ENCODE results near the gene FAM24A. TPM values are rescaled to one million over a fixed set of nuclear protein-coding genes. Genes with fewer than 3 reads are reported as not detected.
A peak's percentile ranks its signal among the peaks of the same experiment; 100 is the strongest.

FAM24A gene
- polyA plus RNA-seq, 1 donor from 2014 or later = not detected

DNA sequence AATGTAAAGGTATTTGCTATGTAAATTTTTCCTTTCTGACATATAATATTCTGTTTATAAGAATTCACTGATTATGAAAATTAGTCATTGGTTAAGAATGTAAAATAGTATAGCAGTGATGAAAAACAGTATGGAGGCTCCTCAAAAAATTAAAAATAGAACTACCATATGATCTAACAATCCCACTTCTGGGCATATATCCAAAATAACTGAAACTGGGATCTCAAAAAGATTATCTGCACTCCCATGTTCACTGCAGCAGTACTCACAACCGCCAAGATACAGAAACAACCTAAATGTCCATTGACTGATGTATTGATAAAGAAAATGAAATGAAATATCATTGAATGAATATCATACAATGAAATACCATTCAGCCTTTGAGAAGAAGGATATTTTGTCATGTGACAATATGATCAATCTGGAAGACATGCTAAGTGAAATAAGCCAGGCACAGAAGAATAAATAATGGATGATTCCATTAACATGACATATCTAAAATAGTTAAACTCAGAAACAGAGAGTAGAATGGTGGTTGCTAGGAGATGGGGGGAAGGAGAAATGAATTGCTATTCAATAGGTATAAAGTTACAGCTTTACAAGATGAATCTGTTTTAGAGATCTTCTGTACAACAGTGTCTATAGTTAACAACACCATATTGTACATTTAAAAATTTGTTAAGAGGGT, 29.6 kb downstream of the FAM24A start:
- Histone ChIP-seq H3K27me3 (ENCODE audit: insufficient read depth, low read depth, low read length) (no peaks in the 10 kb centered on the region), H3K4me2 (ENCODE audit: low read length) (peak overlapping the region; percentile 29), H3K4me3 (ENCODE audit: low read length) (peak overlapping the region; percentile 45), H3K9ac (ENCODE audit: low read length) (peak overlapping the region; percentile 8), H3K79me2 (replicated peaks; ENCODE audit: insufficient read depth, low read length) (no peaks in the 10 kb centered on the region), H3K27ac (ENCODE audit: low read length) (peak overlapping the region; percentile 78), H3K9me2 (ENCODE audit: insufficient read depth, low read length) (no peaks in the 10 kb centered on the region), H3F3A (ENCODE audit: insufficient read depth, low read length, poor library complexity, severe bottlenecking) (no peaks in the 10 kb centered on the region), H4K20me1 (ENCODE audit: insufficient read depth) (no peaks in the 10 kb centered on the region), H2AFZ (ENCODE audit: low read depth, low read length) (no peak overlapping the region), H3K36me3 (ENCODE audit: insufficient read depth, low read length) (no peaks in the 10 kb centered on the region), H3K9me3 (ENCODE audit: low read length) (no peaks in the 10 kb centered on the region)
- TF ChIP-seq EP300 (conservative IDR thresholded peaks at IDR 0.05; ENCODE audit: poor library complexity, severe bottlenecking) (peak; percentile 85), MXI1 (conservative IDR thresholded peaks at IDR 0.05; ENCODE audit: poor library complexity, severe bottlenecking) (no peak), POLR2AphosphoS5 (IDR thresholded peaks at IDR 0.05) (peak; percentile 15), TAF1 (IDR thresholded peaks at IDR 0.05; ENCODE audit: low read depth) (no peak)

GRCh38 chr10:122949296-122949695, 38.9 kb downstream of the FAM24A start:
- H4K20me1 ChIP-seq (ENCODE audit: insufficient read depth) = no peaks in the 10 kb centered on the region
- no peak overlapping the region for H2AFZ ChIP-seq (ENCODE audit: low read depth, low read length)
- H3K4me3 ChIP-seq (ENCODE audit: low read length) = no peak overlapping the region
- H3K9me3 ChIP-seq (ENCODE audit: low read length) = no peaks in the 10 kb centered on the region
- no peaks in the 10 kb centered on the region for H3F3A ChIP-seq (ENCODE audit: insufficient read depth, low read length, poor library complexity, severe bottlenecking)
- peaks cover 4% of the 10 kb centered on the region for H3K79me2 ChIP-seq (replicated peaks; ENCODE audit: insufficient read depth, low read length)
- H3K4me2 ChIP-seq (ENCODE audit: low read length) = no peak overlapping the region
- no peaks in the 10 kb centered on the region for H3K9me2 ChIP-seq (ENCODE audit: insufficient read depth, low read length)
- no peaks in the 10 kb centered on the region for H3K36me3 ChIP-seq (ENCODE audit: insufficient read depth, low read length)
- H3K27me3 ChIP-seq (ENCODE audit: insufficient read depth, low read depth, low read length) = no peaks in the 10 kb centered on the region
- H3K27ac ChIP-seq (ENCODE audit: low read length) = no peak overlapping the region
- TF ChIP-seq POLR2AphosphoS5 (IDR thresholded peaks at IDR 0.05) = no peak
- H3K9ac ChIP-seq (ENCODE audit: low read length) = no peak overlapping the region

GRCh38 chr10:122953902-122954730, 43.7 kb downstream of the FAM24A start, which contains the start of gene C10orf88:
Gene C10orf88, minus strand, starts transcription at chr10:122954227. Its CDS starts 49 bp downstream, at chr10:122954178.
- Histone ChIP-seq H3K4me2 (ENCODE audit: low read length) (peak within 1 kb of the TSS; percentile 69), H3K9ac (ENCODE audit: low read length) (peak within 1 kb of the TSS; percentile 85), H3K9me2 (ENCODE audit: insufficient read depth, low read length) (no peaks in the 10 kb centered on the region), H4K20me1 (ENCODE audit: insufficient read depth) (no peaks in the 10 kb centered on the region), H3K4me3 (ENCODE audit: low read length) (peak within 1 kb of the TSS; percentile 85), H3K36me3 (ENCODE audit: insufficient read depth, low read length) (no peaks in the 10 kb centered on the region), H3K9me3 (ENCODE audit: low read length) (peaks cover 6% of the 10 kb centered on the region), H3K27ac (ENCODE audit: low read length) (peak within 1 kb of the TSS; percentile 80), H3K27me3 (ENCODE audit: insufficient read depth, low read depth, low read length) (no peaks in the 10 kb centered on the region), H3F3A (ENCODE audit: insufficient read depth, low read length, poor library complexity, severe bottlenecking) (no peaks in the 10 kb centered on the region), H3K79me2 (replicated peaks; ENCODE audit: insufficient read depth, low read length) (peaks cover 4% of the 10 kb centered on the region), H2AFZ (ENCODE audit: low read depth, low read length) (peak within 1 kb of the TSS; percentile 86)
- peak; percentile 68 for TF ChIP-seq SMC3 (conservative IDR thresholded peaks at IDR 0.05; ENCODE audit: poor library complexity)
- peak; percentile 65 for TF ChIP-seq RAD21 (conservative IDR thresholded peaks at IDR 0.05)
- no peak for TF ChIP-seq EZH2 (IDR thresholded peaks at IDR 0.05; ENCODE audit: borderline replicate concordance, insufficient read depth, low read length, poor library complexity, severe bottlenecking)
- TF ChIP-seq EP300 (conservative IDR thresholded peaks at IDR 0.05; ENCODE audit: poor library complexity, severe bottlenecking) = peak; percentile 37
- TF ChIP-seq, protein P1, sequence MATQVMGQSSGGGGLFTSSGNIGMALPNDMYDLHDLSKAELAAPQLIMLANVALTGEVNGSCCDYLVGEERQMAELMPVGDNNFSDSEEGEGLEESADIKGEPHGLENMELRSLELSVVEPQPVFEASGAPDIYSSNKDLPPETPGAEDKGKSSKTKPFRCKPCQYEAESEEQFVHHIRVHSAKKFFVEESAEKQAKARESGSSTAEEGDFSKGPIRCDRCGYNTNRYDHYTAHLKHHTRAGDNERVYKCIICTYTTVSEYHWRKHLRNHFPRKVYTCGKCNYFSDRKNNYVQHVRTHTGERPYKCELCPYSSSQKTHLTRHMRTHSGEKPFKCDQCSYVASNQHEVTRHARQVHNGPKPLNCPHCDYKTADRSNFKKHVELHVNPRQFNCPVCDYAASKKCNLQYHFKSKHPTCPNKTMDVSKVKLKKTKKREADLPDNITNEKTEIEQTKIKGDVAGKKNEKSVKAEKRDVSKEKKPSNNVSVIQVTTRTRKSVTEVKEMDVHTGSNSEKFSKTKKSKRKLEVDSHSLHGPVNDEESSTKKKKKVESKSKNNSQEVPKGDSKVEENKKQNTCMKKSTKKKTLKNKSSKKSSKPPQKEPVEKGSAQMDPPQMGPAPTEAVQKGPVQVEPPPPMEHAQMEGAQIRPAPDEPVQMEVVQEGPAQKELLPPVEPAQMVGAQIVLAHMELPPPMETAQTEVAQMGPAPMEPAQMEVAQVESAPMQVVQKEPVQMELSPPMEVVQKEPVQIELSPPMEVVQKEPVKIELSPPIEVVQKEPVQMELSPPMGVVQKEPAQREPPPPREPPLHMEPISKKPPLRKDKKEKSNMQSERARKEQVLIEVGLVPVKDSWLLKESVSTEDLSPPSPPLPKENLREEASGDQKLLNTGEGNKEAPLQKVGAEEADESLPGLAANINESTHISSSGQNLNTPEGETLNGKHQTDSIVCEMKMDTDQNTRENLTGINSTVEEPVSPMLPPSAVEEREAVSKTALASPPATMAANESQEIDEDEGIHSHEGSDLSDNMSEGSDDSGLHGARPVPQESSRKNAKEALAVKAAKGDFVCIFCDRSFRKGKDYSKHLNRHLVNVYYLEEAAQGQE (IDR thresholded peaks at IDR 0.05; ENCODE audit: borderline replicate concordance) = peak; percentile 48
- peak; percentile 94 for TF ChIP-seq MXI1 (conservative IDR thresholded peaks at IDR 0.05; ENCODE audit: poor library complexity, severe bottlenecking)
- peak; percentile 87 for TF ChIP-seq TAF1 (IDR thresholded peaks at IDR 0.05; ENCODE audit: low read depth)
- TF ChIP-seq POLR2AphosphoS5 (IDR thresholded peaks at IDR 0.05) = peak; percentile 89
- TF ChIP-seq, protein P2, sequence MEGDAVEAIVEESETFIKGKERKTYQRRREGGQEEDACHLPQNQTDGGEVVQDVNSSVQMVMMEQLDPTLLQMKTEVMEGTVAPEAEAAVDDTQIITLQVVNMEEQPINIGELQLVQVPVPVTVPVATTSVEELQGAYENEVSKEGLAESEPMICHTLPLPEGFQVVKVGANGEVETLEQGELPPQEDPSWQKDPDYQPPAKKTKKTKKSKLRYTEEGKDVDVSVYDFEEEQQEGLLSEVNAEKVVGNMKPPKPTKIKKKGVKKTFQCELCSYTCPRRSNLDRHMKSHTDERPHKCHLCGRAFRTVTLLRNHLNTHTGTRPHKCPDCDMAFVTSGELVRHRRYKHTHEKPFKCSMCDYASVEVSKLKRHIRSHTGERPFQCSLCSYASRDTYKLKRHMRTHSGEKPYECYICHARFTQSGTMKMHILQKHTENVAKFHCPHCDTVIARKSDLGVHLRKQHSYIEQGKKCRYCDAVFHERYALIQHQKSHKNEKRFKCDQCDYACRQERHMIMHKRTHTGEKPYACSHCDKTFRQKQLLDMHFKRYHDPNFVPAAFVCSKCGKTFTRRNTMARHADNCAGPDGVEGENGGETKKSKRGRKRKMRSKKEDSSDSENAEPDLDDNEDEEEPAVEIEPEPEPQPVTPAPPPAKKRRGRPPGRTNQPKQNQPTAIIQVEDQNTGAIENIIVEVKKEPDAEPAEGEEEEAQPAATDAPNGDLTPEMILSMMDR (IDR thresholded peaks at IDR 0.05; ENCODE audit: poor library complexity, severe bottlenecking) = peak; percentile 35

Measured in neural cell (in vitro differentiated cells).